Inferior parietal cortex (tissue), 1 donor: ENCODE measurements around the gene CMTM4.
"Not testable (repeated sequence)": the region's sequence is repeated elsewhere in the genome, so short reads cannot be mapped to it uniquely, and the experiment has no call there.

Experiments used
- DNase-seq: peaks from one replicate; pipeline ENCODE4 v3.0.0-alpha.2; 2016; ENCODE audit errors: extremely low spot score

The CMTM4 gene

DNA sequence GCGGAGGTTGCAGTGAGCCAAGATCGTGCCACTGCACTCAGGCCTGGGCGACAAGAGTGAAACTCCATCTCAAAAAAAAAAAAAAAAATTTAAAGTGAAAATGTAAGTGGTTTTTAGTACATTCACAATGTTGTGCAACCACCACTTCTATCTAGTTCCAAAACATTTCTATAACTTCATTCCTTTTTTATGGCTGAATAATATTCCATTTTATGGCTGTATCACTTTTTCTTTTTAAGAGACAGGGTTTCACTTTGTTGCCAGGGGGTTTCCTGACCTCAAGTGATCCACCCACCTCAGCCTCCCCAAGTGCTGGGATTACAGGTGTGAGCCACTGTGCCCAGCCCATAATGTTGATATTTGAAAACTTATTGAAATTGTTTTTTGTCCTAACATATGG lies 103.7 kb downstream of the CMTM4 start:
- DNase-seq = no peak

DNA sequence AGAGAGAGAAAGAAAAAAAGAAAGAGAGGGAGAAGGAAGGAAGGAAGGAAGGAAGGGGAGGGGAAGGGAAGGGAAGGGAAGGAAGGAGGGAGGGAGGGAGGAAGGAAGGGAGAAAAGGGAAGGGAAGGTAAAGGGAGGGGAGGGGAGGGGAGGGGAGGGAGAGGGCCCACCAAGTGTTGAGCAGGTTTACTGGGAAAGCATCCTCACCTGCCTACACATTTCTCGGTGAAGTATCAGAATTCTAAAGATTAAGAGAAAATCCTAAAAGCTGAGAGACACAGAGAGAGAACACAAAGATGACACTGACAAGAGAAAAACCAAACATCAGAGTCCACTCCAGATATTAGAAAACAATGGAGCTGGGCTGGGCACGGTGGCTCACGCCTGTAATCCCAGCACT lies 104.3 kb downstream of the CMTM4 start:
- DNase-seq = no peak

DNA sequence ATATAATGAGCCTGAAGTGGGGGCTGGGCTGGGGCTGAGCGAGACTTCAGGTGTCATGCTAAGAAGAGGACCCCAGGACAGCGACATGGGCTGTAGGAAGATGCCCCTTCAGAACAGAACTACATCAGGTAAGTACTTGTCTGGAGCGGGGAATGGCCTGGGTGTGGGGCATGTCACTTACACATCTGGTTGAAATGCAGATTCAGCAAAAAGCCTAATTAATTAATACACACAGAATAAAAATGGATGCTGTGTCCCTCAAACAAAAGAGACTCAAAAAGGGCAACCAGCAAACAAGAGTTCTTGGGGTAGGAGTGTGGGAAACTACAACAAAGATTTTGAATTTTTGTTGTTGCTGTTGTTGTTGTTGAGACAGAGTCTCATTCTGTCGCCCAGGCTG lies 105.5 kb downstream of the CMTM4 start:
- no peak for DNase-seq

DNA sequence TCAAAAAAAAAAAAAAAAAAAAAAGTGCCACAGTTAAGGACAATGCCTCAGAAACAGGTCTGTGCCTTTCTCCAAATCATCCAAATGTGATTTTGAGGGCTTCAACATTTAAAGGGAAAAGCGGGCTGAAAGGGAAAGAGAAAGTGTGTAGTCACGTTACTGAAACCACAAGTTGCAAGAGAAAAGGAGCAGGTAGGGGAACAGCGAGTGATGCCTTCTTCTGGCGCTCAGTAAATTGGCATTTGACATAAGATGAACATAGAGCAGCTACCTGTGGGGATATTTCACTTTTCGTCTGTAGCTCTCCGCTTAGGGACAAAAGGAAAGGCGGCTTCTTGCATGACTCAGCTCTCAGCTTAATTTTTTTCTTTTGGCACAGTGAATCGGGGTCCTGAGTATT lies 106.2 kb downstream of the CMTM4 start:
- DNase-seq = no peak

DNA sequence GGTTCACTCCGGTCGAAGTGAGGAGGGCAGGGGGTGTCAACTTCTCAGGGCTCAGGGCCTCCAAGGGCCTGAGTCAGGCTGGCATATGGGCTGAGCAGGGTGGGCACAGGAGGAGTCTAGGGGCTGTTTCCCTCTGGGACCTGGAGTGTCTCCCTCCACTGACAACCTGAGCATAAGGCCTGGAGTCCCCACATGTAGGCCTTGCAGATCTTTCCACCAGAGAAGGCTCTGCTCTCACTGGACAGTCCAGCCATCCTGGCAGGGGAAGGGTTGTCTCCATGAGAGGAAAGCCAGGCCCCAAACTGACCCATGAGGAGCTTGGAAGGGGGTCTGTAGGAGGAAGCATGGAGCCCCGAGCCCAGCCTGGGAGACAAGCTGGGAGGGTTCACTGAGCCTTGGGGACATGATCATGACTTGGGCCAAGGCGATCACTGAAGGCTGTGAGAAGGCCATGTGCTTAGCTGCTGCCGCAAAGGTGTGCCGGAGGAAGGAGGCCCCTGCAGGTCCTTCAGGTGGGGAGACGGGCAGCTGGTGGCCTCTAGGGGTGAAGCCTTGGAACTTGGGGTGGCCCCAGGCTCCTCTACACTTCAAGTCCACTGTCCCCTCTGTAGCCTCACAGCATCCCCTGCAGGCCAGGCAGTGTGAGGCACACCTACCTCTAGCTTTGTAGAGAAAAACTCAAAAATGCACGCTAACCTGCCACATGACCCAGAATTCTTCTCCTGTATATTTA lies 107.4 kb downstream of the CMTM4 start:
- DNase-seq = no peak

DNA sequence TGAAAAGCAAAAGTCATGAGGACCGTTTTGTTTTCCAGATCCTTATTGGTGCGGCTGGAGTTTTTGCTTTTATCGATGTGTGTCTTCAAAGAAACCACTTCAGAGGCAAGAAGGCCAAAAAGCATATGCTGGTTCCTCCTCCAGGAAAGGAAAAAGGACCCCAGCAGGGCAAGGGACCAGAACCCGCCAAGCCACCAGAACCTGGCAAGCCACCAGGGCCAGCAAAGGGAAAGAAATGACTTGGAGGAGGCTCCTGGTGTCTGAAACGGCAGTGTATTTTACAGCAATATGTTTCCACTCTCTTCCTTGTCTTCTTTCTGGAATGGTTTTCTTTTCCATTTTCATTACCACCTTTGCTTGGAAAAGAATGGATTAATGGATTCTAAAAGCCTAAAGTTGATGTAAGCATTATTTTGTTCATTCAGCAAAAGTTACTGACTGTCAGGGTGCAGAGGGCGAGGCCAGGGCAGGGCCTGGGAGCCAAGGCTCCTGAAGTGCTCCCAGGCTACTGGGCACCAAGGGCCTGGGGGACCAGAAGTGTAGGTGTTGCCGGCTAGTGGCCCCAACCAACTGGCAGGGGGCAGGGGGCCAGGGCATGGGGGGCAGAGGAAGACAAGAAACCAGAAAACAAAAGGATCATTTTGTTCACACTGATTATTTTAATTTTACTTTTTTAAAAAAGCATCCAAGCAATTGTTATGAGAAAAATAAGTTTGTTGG lies 108.5 kb downstream of the CMTM4 start:
- DNase-seq = no peak

DNA sequence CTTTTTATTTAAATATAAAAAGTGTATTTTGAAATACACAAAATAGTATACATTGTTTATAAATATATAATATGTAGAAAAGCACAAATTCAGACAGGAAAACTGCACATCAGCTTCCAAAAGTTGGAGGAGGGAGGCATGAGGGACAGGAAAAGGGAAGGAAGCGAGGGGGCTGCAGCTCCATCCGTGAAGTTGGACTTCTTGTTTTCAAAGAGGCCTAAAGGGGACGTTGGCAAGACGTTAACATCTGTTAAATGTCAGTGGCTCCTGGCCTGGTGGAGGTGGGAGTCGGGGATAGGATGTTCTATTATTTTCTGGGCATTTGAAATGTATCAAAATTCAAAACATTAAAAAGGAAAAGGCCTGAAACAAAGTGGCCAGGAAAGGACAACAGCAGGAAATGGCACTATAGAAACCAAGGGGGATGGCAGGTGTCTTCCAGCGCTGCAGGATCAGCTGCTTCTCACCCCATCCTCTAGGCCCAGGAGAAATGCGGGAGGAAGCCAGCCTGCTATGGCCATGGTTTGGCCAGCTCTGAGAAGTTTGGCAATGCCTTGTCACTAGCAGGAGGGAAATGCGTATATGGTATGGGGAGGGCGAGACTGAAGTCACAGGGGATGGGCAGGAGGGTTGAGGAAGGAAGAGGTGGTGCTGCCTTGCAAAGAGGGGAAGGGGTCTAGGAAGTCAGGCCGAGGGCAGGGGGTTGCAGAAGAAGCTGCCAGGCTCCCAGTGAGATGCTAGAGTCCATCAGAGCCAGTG lies 110.9 kb downstream of the CMTM4 start:
- DNase-seq = no peak

DNA sequence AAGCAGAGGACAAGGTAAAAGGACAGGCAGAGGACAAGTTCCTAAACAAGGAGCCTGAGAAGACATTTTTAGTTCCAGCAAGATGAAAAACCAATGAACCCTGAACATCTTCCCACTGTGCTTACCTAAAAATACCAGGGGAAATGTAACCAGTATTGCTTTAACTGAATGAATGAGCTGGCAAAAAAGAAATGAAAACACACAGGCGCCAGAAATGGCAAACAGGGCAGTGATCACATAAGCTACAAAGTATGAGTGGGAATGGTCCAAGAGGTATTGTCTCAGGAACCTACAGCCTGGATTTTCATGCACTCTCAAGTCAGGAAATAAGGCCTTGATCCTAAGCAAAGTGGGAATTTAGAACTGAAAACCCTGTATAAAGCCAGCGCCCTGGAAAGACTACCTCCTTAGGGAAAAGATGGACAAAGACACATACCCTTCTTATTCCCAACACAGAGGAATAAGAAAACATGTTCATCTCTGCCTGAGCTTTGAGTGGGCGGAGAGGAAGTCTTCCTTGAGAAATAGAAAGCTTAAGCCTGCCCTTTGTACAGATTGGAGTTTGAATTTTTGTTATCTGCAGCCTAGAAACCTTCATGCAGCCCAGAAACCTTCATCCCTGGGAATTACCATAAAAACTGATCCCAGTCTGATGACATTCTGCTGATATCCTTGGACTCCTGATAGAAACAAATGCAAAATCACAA lies 115.1 kb downstream of the CMTM4 start:
- no peak for DNase-seq

DNA sequence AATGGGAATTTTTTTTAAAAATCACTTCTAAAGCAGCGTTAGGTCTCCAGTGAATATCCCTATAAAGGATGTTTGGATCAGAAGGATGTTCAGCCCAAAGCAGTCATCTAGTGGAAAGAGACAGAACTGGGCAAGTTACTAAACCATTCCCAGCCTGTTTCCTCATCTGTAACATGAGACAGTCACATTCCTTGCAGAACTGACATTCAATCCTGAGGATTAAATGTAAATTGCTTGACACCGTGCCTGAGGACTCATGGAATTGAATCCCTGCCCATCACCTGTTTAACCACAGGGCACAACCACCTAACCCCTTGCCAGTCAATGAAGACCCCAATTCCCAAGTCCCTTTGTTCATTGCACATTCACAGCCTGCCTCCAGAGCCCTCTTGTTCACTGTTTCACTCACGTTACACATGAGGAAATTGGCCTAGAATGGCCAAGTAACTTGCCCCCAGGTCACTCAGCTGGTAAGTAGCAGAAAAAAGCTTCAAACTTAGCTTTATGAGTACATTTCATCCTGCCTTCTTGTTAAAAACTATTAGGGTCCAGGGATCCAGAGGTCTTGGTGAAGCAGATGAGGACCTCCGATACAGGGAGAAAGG lies 115.8 kb downstream of the CMTM4 start:
- DNase-seq = no peak

DNA sequence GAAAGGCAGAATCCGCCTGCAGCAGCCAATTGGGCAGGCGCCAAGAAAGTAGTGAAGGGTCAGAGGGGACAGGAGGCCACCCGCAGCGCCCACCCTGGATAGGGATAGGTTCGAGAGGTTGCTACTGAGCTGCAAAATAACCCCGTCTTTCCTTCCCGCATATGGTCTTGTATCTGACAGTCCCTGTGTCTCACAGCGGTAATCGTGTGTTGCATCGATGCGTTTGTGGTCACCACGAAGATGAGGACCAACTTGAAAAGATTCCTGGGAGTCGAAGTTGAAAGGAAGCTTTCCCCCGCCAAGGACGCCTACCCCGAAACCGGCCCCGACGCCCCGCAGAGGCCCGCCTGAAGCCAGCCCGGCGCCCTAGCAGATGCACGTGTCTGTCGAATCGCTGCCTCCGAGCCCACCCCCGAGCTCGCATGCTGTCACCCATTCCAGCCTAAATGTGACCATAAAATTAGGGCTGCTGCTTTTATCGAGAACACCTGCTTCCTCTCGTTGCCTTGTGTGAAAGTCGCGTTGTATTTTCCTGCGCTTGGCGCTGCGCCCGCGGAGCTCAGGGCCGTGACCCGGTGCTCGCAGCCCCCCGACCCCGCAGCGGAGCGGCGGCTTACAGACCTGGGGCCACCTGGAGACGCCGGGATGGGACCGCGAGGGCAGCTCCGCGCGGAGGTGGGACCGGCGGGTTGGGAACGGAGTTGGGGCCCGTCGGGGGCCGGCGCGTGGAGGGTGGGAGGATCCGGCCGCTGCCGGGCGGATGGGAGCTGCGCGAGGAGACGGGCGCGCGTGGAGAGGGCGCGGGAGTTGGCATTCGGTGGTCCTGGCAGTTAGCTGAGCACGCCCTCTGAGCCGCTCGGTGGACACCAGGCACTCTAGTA lies 117.7 kb downstream of the CMTM4 start, which contains the start of gene CMTM2:
CMTM2 (plus strand) TSS at position 813 of the 881 bp plus-strand sequence. CDS start 145 bp downstream, outside the sequence.
- DNase-seq = no peak

DNA sequence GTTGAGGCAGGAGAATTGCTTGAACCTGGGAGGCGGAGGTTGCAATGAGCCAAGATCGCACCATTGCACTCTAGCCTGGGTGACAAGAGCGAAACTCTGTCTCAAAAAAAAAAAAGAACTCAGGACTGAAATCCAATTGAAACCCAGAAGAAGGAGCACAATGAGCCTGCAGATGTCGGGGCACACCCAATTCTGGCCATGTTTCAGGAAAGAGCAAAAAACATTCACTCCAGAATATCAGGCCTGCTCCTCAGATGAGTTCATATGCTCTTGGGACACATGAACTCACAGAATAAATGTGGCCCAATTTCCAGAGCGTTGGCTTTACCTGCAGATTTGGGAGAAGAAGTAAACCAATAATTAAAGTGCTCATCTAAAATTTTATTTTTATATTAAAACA lies 120.2 kb downstream of the CMTM4 start:
- no peak for DNase-seq

DNA sequence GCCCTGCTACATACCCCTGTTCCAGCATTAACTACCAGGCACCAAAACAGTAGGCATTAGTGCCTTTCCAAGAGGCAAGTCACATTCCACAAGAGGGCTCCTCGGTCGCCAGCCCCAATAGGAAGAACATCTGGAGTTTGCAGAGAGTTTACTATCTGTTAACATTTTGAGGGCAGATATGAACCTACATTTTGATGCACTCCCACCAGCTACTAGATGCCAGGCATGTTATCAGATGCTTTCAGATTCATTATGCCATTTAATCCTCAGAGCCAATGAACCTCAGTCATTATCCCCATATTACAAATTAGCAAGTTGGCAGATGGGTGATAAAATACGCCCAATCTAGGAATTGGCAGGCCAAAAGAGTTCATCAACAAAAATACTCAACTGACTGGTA lies 121.5 kb downstream of the CMTM4 start:
- DNase-seq = no peak

DNA sequence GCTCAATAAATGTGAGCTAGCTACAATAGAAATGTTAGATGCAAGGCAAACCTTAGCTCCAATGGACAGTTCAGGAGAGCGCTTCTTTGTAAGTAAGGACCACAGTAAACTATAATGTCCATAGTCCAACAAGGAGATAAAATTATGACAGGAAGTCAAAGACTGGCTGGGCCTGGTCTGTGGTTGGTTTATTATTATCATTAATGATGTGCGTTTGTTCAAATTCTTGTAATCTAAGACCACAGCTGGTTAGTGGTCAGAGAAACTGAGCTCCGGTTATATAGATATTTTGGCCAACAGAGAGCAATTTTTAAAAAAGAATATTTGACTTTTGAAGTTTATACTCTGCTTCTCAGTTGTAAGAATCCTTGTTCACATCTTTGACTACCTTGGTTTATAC lies 122.0 kb downstream of the CMTM4 start:
- no peak for DNase-seq

DNA sequence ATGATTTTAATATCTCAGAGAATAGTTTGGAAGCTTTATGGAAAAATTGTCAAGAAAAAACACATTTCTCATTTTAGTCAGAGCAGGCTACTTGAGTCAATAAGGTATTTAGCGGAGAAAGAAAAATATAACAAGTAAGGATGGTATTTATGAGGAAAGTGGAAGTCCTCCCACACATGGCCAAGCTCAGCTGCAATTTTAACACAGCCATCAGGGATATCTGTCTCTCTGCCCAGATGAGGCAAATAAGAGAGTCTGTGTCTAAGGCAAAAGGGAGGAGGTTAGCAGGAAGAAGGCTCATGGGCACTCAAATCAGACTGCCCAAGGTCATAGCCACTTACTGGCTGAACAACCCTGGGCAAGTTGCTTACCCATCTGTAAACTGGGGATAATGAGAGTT lies 122.5 kb downstream of the CMTM4 start:
- DNase-seq = no peak

DNA sequence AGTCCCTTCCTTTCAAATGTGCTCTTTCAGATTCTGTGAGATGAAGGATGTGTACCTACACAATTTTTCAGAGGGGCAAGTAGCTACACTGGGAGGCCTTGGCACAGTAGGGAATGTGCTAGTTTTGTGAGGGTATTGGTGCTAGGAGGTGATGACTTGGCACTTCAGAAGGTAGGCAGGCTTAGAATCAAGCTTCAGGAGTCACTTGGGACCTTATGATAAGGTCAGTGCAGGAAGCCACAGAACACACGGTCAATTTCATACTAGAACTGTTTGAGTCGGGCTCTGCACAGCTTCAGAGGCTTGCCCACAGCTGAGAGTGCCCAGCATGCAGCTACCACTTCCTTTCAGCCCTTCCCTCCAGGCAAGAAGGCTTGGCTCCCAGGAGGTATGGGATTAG lies 124.2 kb downstream of the CMTM4 start:
- DNase-seq = no peak

DNA sequence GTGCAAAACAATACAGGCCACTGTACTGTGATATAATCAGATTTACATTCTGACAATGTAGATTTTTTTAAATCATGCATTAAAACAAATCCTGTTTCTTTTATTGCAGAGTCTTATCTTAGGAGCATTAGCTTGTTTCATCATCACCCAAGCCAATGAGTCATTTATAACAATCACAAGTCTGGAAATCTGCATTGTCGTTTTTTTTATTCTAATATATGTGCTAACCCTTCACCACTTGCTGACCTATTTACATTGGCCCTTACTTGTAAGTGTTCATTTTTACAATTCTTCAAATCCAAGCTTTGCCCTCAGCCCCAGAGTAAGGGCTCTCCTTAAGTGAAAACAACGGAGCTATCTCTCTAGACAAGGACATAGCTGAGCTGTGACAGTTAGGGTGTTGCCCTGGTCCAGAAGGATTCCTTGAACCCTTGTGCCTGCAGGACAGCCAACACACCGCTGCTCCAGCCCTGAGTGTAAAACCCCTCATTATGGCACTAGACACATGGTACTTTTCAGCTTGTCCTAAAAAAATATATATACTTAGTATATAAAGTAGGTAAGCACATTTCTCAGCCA lies 126.6 kb downstream of the CMTM4 start:
- DNase-seq = no peak

DNA sequence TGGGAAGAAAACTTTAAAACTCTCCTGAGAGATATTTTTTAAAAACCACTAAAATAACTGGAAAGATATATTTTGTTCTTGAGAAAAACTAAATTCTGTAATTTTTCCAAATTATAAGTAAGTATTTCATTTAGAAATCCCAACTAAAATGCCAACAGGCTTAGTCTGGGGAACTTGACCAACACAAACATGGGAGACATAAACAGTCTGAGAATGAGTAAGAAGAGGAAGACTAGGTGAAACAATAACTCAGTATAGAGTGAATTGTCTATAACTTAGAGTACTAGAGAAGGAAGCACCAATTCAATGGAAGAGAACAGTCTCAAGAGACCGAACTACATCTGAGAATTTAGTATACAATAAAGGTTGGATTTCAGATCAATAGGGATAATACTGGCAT lies 127.4 kb downstream of the CMTM4 start:
- DNase-seq = no peak

DNA sequence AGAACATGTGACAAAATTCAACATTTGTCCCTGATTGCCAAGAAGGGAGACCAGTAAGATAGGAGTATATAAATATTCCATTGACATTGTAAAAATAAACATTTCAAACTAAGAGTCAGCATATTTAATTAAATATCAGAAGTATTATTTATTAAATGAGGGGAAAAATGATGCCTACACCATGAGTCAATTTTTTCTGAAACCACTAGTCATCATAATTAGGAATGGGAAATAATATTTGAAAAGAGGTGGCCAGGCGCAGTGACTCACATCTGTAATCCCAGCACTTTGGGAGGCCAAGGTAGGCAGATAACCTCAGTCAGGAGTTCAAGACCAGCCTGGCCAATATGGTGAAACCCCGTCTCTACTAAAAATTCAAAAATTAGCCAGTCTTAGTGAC lies 128.2 kb downstream of the CMTM4 start:
- DNase-seq = no peak

DNA sequence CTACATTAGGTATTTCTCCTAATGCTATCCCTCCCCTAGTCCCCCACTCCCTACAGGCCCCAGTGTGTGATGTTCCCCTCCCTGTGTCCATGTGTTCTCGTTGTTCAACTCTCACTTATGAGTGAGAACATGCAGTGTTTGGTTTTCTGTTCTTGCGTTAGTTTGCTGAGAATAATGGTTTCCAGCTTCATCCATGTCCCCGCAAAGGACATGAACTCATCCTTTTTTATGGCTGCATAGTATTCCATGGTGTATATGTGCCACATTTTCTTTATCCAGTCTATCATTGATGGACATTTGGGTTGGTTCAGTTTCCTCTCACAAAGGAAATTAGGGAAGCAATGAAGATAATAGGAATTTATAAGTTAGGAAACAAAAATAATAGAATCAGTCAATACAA lies 129.3 kb downstream of the CMTM4 start:
- DNase-seq = not testable (repeated sequence)
